ENCODE measurements around the gene SCMH1.
A peak's percentile ranks its signal among the peaks of the same experiment; 100 is the strongest.

The SCMH1 gene

DNA sequence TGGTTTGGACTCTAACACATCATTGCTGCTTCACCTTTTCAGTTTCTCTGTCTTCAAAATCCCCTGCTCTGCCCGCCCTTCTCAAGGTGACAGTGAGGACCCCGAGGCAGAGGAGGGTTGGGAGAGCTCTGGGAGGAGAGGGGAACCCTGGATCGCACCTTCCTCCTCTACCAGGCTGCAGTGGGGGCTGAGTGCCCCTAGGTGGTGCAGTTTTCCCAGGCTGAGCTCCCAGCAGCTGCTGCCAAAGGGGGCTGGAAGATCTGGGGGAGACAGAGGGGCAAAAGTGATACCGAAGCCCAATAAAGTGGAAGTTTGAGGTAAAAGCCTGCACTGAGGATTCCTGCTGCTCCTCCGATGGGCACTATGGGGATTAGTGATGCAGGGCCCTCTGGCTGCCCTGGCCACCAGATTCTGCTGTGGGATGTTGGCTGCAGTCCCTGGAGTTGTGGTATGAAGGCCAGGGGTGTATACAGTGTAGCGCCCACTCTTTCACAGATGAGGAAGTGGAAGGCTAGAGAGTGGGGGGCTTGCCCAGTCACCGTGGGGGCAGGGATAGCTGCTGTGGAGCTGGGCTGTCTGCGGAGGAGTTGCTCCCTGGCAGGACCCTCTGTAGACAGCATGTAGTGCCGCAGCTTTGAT, 40.7 kb upstream of the SCMH1 start:
- TF ChIP-seq CTCF (IDR thresholded peaks at IDR 0.05; ENCODE audit: insufficient read depth, low read depth, low read length, missing control alignments) = peak; percentile 84
- DNase-seq (ENCODE audit: low read depth) = peak; percentile 16
- no peak overlapping the region for H3K4me3 ChIP-seq (ENCODE audit: low read depth, low read length)

DNA sequence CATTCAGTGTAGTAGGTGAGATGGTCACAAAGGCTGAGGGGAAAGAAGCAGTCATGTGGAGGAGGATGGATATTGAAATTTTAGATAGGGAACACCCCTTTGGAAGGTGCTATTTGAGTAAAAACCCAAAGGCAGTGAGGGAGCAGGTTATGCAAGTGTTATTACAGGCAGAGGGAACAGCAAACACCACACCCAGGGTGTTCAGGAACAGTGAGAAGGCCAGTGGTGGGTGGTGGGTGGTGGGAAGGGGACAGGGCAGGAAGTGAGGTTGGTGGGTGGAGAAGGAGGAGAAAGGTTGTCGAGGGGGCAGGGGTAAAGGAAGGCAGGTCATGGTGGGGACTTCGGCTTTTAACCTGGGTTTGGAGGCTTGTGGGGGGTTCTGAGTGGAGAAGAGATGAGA, 39.2 kb upstream of the SCMH1 start:
- no peak for DNase-seq (ENCODE audit: low read depth)
- no peak for TF ChIP-seq CTCF (IDR thresholded peaks at IDR 0.05; ENCODE audit: insufficient read depth, low read depth, low read length, missing control alignments)

GRCh38 chr1:41280202-41281032, 38.3 kb upstream of the SCMH1 start:
- no peak for TF ChIP-seq CTCF (IDR thresholded peaks at IDR 0.05; ENCODE audit: insufficient read depth, low read depth, low read length, missing control alignments)
- no peak for DNase-seq (ENCODE audit: low read depth)
- H3K4me3 ChIP-seq (ENCODE audit: low read depth, low read length) = no peak overlapping the region

More for the DNA sequence above, 39.2 kb upstream of the SCMH1 start:
- no peak overlapping the region for H3K4me3 ChIP-seq (ENCODE audit: low read depth, low read length)

GRCh38 chr1:41278076-41278475, 36.0 kb upstream of the SCMH1 start:
- no peak for TF ChIP-seq CTCF (IDR thresholded peaks at IDR 0.05; ENCODE audit: insufficient read depth, low read depth, low read length, missing control alignments)
- DNase-seq (ENCODE audit: low read depth) = no peak
- no peak overlapping the region for H3K4me3 ChIP-seq (ENCODE audit: low read depth, low read length)

GRCh38 chr1:41277371-41277975, 35.4 kb upstream of the SCMH1 start:
- DNase-seq (ENCODE audit: low read depth) = no peak
- no peak overlapping the region for H3K4me3 ChIP-seq (ENCODE audit: low read depth, low read length)
- no peak for TF ChIP-seq CTCF (IDR thresholded peaks at IDR 0.05; ENCODE audit: insufficient read depth, low read depth, low read length, missing control alignments)

- TF ChIP-seq CTCF (IDR thresholded peaks at IDR 0.05; ENCODE audit: insufficient read depth, low read depth, low read length, missing control alignments) = no peak
- DNase-seq (ENCODE audit: low read depth) = no peak
- H3K4me3 ChIP-seq (ENCODE audit: low read depth, low read length) = no peak overlapping the region
These were observed 33.7 kb upstream of the SCMH1 start for GRCh38 chr1:41275831-41276230.

All from GM12865 (cell line).